ENCODE results near the gene SEC31B.

Gene SEC31B, protein sequence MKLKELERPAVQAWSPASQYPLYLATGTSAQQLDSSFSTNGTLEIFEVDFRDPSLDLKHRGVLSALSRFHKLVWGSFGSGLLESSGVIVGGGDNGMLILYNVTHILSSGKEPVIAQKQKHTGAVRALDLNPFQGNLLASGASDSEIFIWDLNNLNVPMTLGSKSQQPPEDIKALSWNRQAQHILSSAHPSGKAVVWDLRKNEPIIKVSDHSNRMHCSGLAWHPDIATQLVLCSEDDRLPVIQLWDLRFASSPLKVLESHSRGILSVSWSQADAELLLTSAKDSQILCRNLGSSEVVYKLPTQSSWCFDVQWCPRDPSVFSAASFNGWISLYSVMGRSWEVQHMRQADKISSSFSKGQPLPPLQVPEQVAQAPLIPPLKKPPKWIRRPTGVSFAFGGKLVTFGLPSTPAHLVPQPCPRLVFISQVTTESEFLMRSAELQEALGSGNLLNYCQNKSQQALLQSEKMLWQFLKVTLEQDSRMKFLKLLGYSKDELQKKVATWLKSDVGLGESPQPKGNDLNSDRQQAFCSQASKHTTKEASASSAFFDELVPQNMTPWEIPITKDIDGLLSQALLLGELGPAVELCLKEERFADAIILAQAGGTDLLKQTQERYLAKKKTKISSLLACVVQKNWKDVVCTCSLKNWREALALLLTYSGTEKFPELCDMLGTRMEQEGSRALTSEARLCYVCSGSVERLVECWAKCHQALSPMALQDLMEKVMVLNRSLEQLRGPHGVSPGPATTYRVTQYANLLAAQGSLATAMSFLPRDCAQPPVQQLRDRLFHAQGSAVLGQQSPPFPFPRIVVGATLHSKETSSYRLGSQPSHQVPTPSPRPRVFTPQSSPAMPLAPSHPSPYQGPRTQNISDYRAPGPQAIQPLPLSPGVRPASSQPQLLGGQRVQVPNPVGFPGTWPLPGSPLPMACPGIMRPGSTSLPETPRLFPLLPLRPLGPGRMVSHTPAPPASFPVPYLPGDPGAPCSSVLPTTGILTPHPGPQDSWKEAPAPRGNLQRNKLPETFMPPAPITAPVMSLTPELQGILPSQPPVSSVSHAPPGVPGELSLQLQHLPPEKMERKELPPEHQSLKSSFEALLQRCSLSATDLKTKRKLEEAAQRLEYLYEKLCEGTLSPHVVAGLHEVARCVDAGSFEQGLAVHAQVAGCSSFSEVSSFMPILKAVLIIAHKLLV

DNA sequence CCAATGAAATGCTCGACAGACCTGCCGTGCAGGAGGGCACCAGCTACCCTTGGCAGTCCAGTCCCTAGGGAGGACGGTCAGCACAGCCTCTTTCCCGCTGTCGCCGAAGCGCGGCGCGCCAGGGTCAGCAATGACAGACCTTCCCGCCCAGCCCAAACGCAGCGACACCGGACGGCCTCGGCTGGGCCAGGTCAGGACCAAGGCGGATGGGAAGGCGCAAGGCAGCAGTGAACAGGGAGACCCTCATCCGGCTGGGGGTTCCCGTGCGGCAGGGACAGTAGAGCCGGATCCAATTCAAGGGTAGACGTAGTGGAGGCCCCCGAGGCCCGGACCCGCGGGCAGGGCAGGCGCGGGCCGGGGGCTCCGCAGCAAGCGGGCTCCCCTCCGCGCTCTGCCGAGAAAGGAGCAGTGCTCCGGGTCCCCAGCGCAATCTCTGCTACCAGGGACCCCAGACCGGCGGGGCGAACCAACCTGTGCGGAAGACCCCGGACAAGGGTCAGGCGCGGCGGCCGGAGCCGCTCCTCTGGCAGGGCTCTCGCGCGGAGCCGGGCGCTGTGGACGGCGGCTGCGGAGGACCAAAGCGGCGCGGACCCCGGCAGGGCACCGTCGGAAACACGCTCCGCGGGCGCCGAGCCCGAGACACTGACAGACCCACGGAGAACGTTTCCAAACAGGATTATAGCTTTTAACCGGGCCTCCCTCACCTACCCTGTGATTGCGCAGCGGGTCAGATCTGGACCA, at the start of gene SEC31B:
TSS of gene SEC31B (minus strand) at position 551 of the 741 bp plus-strand sequence. CDS start 2,909 bp downstream, outside the sequence.
- DNase-seq = no peak

DNA sequence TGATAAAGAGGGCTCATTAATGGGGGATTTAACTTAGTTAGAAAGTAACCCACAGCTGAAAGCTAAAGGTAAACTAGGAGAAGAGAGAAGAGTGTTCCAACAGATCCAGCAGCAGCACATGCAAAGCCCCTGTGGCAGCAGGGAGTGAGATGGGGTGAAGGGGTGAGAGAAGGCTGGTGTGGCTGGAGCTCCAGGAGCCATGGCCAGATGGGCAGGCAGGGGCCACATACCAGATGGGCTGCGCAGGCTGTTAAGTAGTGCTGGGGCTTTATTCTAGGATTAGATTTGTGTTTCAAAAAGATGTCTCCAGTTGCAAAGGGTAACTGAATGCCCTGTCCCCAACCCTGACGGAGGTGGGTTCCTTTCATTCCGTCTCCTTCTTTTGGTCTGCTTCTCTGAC, 49.3 kb upstream of the SEC31B start:
- no peak for DNase-seq

DNA sequence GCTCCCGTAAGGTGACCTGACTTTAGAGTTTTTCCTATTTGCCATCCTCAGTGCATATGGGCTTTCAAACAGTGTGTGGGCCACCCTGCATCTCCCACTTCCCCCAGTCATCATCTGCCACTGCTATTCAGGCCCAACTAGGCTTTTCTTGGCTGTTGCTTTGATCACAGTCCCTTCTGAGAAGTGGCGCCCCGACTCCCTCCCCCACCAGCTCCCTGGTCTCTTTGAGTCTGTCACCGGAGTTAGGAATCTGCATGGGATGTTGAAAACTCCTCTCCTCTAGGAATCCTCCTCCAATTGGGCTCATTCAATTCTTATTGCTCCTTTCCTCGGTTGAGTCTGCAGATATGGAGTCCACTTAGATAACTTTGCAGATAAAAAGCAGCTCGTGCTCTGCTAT, 48.2 kb upstream of the SEC31B start:
- DNase-seq = no peak

DNA sequence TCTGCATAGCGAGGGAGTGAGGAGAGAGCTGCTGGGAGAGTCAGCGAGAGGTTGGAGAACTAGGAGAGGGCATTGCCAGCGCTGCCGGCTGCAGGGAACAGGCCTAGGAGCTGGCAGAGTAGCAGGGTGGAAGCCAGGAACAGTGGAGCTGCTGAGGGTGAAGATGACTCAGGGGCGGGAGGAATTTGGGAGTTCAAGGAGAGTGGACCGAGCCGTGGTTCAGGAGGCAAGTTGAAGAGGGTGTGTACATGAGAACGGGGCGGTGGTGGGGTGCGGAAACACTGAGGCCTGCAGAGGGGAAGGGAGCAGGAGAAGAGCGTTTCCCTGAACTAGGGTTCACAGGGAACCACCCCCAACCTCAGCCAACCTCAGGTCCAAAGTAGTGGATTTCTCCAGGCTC, 47.6 kb upstream of the SEC31B start:
- no peak for DNase-seq

DNA sequence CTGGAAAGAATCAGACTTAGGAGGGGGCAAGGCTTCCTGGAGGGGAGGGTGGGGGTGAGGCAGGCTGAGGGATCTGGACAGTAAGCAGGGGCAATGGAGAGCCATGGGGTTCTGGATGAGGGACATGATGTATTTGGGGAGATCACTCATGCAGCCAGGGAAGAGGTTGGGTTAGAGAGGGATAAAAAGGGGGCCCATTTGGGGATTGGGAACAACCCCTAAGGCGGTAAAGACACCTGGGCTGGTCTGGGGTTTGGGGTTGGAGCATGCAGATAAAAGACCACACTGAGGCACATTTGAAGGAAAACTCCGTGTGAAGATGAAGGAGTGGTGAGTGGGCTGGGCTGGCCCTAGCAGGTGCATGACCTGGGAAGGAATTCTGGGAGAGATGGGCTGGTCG, 46.9 kb upstream of the SEC31B start:
- DNase-seq = no peak

DNA sequence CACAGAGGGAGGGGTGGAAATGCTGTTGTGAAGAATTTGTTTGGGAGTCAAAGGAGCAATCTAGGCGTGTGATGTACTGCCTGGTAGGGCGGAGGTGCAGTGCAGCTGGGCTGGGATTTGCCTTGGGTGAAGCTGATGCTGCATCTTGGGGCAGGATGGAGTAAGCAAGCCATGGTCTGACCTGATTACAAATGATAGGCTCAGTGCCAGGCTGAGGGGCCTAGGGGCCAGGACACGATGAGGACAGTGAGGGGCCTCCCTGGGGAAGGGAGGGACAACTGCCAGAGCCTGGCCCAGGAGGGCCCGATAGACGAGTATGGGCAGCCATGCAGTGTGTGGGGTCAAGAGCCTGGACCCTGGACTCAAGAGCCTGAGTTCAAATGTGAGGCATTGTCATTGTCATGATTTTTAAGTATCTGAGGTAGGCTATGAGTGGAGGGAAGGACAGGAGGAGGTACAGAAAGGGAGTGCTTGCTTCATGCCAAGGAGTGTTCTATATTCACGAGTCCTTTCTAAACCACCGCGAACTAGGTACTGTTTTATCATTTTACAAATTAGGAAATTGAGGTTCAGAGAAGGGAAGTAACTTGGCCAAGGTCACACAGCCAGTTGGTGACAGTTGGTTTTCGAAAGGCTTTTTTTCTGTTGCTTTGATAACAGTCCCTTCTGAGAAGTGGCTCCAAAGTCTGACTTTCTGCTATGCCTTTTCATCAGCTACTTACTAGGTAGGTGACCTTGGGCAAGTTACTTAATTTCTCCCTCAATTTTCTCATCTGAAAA, 45.7 kb upstream of the SEC31B start:
- no peak for DNase-seq

DNA sequence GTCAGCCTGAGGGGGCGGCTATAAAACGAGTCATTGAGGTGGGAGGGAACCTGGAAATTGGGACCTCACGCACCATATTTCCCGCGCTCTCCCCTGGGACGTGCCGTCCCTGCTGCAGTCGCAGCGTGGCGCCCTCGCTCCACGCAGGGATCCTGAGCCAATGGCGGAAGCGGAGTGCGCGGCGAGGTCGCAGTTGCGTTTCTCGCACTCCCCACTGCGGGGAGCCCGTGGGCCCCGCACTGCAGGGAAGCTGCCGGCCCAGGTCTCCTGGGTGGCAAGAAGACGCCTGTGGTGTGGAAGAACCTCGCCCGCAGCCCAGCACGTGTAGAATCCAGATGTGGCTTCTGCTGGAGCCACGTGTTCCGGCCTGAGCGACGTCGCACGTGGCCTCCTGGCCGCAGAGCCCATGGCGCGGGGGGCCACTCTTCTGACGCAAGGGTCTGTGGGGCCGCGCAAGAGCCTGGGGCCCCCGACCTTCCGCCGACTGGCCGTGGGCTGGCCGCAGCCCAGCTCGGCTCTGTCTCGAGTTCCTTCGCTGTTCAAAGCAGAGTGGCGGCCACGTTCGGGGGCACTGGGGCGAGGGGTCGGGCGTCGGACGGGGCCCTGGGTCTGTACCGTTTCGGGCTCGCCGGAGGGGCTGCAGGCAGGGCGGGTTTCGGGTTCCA, 42.5 kb upstream of the SEC31B start:
- DNase-seq = peak; percentile 80

DNA sequence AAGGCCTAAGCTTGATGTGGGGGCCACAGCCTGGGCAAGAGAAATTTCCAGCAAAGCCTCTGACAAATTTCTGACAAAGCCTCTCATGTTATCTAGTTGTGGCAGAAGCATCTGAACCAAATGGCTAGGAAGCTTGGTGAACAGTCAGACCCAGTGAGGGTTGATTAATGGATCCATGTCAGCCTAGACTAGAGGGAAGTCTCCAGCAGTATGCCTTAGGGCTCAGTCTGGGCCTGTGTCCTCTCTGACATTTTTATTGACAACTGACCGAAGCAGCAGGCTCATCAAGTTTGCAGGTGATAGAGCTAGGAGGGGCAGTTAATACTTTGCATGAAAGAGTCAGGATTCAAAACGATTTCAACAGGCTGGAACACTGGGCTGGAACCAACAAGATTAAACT, 41.3 kb upstream of the SEC31B start:
- no peak for DNase-seq

DNA sequence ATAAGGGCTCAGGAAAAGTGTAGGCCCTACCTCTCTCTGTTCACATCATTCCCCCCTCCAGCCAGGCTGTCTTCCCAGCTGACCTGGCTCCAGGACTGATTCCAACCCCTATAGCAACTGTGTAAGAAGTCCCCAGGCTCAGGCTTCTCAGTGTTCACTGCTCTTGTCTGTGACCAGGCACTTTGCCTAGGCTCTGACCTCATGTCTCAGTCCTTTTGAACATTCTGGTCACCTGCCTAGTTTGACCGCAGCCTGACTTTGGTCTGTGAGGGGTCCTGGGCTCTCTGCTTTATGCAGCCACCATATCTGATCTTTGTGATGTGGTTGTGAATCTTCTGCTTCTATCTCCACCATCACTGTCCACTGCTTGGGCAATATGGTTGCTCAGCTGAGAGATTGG, 40.6 kb upstream of the SEC31B start:
- no peak for DNase-seq

DNA sequence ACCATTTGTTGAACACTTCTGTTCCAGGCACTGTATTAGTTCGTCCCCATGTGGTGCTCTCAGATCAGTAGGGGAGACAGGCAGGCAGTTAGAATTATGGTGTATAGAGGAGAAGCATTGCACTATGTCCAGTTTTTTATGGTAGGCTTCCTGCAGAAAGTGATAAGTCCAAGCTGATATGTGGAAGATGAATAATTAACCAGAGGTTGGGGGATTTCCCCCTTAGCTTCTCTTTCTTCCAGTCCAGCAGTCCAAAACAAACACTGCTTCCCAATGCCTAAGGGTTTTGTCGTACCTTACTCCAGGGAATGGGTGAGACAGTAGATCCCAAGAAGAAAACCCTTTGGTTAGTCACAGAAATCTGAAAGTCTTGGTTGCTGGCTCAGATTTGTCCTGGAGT, 35.2 kb upstream of the SEC31B start:
- DNase-seq = no peak

DNA sequence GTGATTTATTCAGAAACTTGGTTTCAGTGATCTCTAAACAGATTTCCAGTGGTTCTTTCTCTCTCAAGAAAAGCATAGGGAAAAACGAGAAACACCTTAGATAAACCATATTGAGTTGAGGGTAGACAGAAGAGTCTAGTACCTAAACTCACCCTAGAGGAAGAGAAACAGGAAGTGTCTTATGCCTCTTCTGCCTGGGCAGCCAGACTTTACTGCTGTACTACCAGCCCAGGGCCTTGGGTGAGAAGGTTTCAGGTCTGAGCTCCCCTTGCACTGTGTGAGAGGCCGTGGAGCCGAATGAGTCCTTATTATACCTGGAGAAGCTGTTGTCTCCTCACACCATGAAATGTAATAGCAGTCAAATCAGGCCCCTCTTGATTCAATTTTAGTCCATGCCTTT, 34.3 kb upstream of the SEC31B start:
- no peak for DNase-seq

DNA sequence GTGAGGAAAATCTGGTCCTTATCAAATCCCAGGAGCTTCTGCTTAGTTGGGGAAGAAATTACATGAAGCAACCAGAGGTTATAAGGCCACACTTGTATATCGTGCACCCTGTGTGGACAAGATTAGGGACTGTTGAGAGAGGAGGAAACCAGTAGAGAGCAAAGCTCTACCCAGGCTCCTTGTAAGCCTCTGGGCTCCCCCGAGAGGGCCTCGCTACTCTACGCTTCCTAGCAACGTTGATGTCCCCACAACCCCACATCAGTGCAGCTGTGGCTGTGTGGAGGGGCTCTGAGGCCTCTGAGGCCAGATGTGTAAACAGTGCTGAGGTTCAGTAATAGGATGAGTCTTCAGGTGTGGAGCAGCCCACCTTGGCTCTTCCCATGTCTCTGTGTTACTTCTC, 32.1 kb upstream of the SEC31B start:
- DNase-seq = no peak

DNA sequence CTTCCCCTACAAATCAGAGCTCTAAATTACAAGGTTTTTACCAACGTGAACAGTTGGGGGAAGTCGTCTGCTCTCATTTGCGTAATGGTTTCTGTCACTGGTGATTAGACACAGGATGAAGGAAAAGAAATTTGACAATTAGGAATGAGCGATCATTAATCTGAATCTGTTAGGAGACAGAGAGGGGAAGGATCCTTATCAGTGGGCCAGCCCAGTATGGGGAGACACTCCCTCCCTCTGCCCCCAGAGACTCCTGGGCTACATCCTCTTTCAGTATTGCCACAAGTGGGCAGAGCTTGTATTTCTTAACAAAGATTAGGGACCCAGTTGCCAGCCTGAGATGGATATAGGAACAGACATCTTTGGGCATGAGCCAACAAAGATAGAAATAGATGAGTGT, 31.5 kb upstream of the SEC31B start:
- DNase-seq = no peak

DNA sequence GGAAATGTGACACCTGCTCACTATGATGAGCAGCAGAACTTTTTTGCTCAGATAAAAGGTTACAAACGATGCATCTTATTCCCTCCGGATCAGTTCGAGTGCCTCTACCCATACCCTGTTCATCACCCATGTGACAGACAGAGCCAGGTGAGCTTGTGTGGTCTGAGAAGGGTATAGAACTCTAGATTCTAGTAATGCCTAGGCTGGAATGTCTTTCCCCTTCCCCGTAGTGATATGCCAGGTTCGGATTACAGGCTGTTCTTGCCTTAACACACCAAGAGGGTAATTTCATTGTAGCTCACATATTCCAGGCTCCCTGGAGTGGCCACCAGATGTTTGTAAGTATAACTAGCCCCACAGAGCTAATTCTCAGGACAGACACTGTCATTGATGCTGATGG, 25.3 kb upstream of the SEC31B start:
- DNase-seq = no peak

DNA sequence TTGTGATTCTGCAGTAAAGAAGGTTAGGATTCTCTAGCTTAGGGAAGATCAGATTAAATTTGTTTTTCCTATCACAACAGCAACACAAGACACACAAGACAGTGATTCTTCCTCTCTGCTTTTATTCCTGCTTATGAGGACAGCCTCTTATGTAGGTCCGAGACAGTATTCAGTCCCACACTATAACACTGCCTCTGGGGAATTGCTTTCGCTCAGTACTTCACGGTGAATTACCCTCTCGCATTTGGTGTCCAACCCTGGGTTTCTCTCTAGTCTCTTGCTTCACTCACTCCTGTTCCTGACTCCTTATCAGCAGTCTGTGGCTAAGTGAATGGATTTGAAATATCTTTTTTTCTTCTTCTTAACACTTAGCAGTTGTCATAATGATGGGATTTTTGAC, 17.8 kb upstream of the SEC31B start:
- no peak for DNase-seq

DNA sequence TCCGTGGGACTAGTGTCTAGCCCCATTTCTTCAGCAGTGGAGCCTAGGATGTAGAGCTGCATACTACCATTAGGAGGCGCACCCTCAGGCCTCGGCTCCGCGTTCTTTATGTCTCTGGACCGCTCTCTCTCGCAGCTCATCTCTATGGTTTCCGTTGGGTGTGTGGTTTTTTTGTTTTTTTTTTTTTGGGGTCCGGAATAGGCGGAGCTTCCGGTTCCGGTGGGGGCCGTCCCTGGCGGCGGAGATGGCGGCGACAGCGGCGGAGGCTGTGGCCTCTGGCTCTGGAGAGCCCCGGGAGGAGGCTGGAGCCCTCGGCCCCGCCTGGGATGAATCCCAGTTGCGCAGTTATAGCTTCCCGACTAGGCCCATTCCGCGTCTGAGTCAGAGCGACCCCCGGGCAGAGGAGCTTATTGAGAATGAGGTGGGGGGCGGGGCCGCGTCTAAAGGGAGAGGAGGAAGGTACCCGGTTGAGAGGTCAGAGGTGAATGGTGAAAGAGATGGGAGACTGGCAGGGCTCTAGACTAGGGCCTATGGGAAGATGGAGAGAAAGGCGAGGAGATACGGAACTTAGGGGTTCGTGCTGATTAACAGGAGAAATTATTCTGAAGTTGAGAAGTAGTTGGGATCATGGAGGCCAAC, 16.2 kb upstream of the SEC31B start, which contains the start of gene HIF1AN:
TSS of gene HIF1AN (plus strand) at position 229 of the 639 bp plus-strand sequence. CDS start at position 245, 16 bp downstream.
- peak; percentile 94 for DNase-seq

DNA sequence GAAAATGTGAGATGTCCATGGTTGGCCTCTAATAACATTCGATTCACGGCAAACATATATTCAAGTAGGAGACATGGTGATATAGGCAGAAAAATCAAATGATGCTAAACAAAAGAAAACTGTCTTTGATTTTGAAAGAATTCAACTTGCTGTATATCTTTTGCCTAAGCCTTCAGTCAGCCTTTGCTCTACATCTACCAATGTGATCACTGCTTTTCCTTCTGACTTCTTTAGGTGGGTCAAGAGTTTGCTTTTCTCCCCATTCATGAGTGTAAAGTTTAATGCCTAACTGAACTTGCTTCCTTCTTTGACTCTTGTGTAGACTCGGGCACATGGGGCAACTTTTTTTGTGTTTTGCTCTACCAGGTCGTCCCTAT, 15.7 kb upstream of the SEC31B start:
- no peak for DNase-seq

DNA sequence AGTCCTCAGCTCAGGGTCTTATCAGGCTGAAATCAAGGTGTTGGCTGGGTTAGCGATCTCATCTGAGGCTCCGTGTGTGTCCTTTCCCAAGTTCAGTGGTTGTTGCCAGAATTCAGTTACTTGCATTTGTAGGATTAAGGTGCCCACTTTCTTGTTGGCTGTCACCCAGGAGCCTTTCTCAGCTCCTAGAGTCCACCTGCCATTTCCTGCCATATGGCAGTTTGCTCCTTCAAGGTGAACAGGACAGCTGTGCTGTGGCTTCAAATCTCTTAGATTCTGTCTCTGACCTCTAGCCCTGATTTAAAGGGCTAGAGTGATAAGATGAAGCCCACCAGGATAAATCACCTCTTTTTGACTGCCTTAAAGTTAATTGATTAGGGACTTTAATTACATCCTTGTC, 15.1 kb upstream of the SEC31B start:
- no peak for DNase-seq

DNA sequence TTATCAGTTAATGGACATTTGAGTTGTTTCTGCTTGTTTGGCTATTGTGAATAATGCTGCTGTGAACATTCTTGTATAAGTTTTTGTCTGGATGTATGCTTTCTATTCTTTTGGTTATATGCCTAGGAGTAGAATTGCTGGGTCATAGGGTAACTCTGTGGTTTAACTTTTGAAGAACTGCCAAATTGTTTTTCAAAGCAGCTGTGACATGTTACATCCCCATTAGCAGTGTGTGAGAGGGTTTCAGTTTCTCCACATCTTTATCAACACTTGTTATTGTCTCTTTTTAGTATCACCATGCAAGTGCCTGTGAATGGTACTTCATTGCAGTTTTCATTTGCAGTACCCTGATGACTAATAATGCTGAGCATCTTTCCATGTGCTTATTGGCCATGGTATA, 12.1 kb upstream of the SEC31B start:
- DNase-seq = no peak

DNA sequence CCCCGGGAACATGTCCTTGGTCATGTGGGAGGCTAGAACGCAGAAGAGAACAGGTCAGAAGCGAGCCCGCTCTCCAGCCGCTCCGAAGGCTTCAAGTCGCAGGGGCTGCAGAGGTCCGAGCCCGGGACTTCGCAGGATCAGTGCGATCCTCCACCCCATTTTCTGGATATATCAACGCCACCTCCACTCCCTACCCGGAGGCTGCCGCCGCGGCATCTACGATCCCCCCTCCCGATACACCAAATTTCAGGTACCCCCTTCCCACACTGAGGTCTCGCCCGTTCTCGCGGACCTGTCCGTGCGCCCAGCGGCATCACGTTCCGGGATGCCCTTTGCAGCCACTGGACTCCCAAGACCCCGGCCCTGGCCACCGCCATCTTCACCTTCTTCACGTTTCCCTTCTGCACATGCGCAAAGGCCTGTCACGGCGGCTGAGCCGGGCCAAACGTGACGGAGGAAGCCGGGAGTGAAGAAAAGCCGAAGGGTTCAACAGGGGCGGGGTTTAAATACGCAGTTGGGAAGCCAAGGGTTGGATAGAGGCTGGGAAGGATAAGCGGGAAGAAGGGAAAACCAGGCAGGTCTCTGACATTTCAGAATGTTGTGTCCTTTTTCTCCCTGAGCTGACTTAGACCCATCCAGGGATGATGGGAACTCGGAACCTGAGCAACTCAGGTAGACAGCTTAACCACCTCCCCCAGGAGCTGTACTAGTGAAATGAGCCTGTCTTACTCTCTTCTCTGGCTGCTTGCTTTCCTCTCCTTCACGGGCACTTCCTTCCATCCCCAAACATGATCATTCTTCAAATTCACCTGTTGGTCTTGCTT, 10.0 kb upstream of the SEC31B start, which contains the start of gene NDUFB8:
TSS of gene NDUFB8 (minus strand) at position 397 of the 824 bp plus-strand sequence. CDS start at position 377, 20 bp downstream.
- DNase-seq = peak; percentile 91

Measured in CD4-positive, alpha-beta T cell treated with Interleukin-21 for 1 hour (primary cell).